ENCODE data around the gene EPPIN.

Gene EPPIN

GRCh38 chr20:45510242-45510862 lies 36.8 kb downstream of the EPPIN start:
- peak; percentile 50 for DNase-seq (ENCODE audit: low read depth)
- TF ChIP-seq, protein P1, sequence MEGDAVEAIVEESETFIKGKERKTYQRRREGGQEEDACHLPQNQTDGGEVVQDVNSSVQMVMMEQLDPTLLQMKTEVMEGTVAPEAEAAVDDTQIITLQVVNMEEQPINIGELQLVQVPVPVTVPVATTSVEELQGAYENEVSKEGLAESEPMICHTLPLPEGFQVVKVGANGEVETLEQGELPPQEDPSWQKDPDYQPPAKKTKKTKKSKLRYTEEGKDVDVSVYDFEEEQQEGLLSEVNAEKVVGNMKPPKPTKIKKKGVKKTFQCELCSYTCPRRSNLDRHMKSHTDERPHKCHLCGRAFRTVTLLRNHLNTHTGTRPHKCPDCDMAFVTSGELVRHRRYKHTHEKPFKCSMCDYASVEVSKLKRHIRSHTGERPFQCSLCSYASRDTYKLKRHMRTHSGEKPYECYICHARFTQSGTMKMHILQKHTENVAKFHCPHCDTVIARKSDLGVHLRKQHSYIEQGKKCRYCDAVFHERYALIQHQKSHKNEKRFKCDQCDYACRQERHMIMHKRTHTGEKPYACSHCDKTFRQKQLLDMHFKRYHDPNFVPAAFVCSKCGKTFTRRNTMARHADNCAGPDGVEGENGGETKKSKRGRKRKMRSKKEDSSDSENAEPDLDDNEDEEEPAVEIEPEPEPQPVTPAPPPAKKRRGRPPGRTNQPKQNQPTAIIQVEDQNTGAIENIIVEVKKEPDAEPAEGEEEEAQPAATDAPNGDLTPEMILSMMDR (IDR thresholded peaks at IDR 0.05; ENCODE audit: insufficient read depth, low read depth, low read length, missing control alignments) = no peak
- H3K4me3 ChIP-seq (ENCODE audit: low read length) = no peak overlapping the region

DNA sequence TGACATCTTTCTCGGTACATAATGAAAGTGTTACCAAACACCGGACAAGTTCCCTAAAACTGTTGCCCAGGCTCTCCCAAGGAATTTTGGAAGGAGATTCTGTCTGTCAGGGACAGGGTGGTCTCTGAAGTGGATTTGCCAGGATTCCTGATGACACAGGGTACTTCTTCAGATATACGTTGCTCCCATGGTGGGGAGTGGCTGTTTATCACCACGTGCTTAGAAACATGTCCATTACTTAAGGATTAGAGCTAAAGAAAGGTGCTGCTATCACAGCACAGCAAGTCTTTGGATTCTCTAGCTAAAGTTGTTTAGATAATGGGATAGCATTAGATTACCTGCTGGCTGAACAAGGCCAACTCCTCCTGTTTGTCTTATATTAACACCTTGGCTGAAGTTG lies 38.1 kb downstream of the EPPIN start:
- TF ChIP-seq, protein P1 (IDR thresholded peaks at IDR 0.05; ENCODE audit: insufficient read depth, low read depth, low read length, missing control alignments) = no peak
- DNase-seq (ENCODE audit: low read depth) = no peak

GRCh38 chr20:45508068-45508886 lies 38.9 kb downstream of the EPPIN start:
- no peak overlapping the region for H3K4me3 ChIP-seq (ENCODE audit: low read length)
- peak; percentile 21 for DNase-seq (ENCODE audit: low read depth)
- TF ChIP-seq, protein P1 (IDR thresholded peaks at IDR 0.05; ENCODE audit: insufficient read depth, low read depth, low read length, missing control alignments) = no peak

More for the DNA sequence above, 38.1 kb downstream of the EPPIN start:
- H3K4me3 ChIP-seq (ENCODE audit: low read length) = no peak overlapping the region

DNA sequence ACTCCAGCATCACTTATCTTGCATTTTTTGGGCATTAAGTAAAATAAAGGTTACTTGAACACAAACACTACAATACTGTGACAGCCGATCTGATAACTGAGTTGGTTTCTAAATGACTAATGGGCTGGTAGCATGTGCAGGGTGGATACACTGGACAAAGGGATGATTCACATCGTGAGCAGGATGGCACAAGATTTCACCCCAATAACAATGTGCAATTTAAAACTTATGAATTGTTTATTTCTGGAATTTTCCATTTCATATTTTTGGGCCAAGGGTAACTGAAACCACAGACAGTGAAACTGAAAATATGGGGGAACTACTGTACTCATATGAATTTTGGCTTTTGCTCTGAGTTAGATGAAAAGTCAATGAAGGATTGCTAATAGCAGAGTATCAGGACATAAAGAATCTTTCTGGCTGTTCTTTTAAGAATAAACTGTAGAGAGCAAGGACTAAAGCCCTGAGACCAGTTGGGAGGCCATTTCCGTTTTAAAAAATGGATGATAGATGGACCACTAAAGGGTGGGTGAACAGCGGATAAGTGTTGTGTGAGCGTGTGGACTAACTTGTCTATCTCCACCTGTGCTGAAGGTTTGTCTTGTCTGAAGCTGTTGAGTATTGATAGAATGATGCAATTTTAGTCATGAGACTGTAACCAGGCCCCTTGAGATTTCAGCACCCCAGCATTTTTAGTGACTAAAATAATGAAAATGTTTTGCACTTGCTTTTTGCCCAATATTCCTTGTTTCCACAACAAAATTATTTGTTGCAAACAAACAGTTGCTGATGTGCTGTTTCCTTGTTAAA lies 40.0 kb downstream of the EPPIN start:
- no peak overlapping the region for H3K4me3 ChIP-seq (ENCODE audit: low read length)
- peak; percentile 85 for DNase-seq (ENCODE audit: low read depth)
- TF ChIP-seq, protein P1 (IDR thresholded peaks at IDR 0.05; ENCODE audit: insufficient read depth, low read depth, low read length, missing control alignments) = no peak

- H3K4me3 ChIP-seq (ENCODE audit: low read length) = no peak overlapping the region
- DNase-seq (ENCODE audit: low read depth) = no peak
- TF ChIP-seq, protein P1 (IDR thresholded peaks at IDR 0.05; ENCODE audit: insufficient read depth, low read depth, low read length, missing control alignments) = no peak
Measured at GRCh38 chr20:45506398-45506797, 40.8 kb downstream of the EPPIN start.

- TF ChIP-seq, protein P1 (IDR thresholded peaks at IDR 0.05; ENCODE audit: insufficient read depth, low read depth, low read length, missing control alignments) = no peak
- DNase-seq (ENCODE audit: low read depth) = no peak
- no peak overlapping the region for H3K4me3 ChIP-seq (ENCODE audit: low read length)
Measured at GRCh38 chr20:45503403-45503802, 43.8 kb downstream of the EPPIN start.

Measured in epithelial cell of esophagus (primary cell).